Spleen (tissue), 7 donors: ENCODE data around the gene EML6.

Experiments used
- CTCF ChIP-seq, 11 experiments: fragments of 200-600 bp in 7 of 11; fragments of 450-650 bp in 4 of 11; sonication (generic) in 4 of 11; IDR thresholded peaks in 8 of 11; conservative IDR thresholded peaks in 3 of 11; 1 replicate in 7 of 11; 2 replicates in 4 of 11; pipeline versions ENCODE4 v1.4.0 to v1.8.0; 2016 to 2021; ENCODE audit warnings: antibody characterized with exemption in 11 of 11, inconsistent platforms in 4 of 11, mild to moderate bottlenecking in 1 of 11
- POLR2A ChIP-seq, 3 donors: fragments of 450-650 bp; IDR thresholded peaks; one replicate each; pipeline ENCODE4 v1.5.1; 2017; ENCODE audit warnings: antibody characterized with exemption in 3 of 3, mild to moderate bottlenecking in 1 of 3
- POLR2AphosphoS5 ChIP-seq, 3 donors: sonication (generic); formaldehyde crosslinking; IDR thresholded peaks; one replicate each; pipeline ENCODE4 v1.5.1; 2017; ENCODE audit warnings: antibody characterized with exemption in 3 of 3
- donor health status: DM: no; HTN: no; CAD: no; lungs with moderate emphysema.
- donor health status: DM: no; HTN: no; CAD: no.
- donor health status: DM: no; HTN: no; CAD: no.

- TF ChIP-seq CTCF (IDR thresholded peaks at IDR 0.05 in 8 of 11, conservative IDR thresholded peaks at IDR 0.05 in 3 of 11), result no peak
- TF ChIP-seq POLR2A (IDR thresholded peaks at IDR 0.05), result no peak
- no peak for TF ChIP-seq POLR2AphosphoS5 (IDR thresholded peaks at IDR 0.05)
Observed at GRCh38 chr2:54916637-54917036, 193.2 kb downstream of the EML6 start.
